Panc1 (cell line): Measurements from ENCODE around the gene CRTC1. TPM values are rescaled to one million over a fixed set of nuclear protein-coding genes. Genes with fewer than 3 reads are reported as not detected.
A peak's percentile ranks its signal among the peaks of the same experiment; 100 is the strongest.

Experiments used
- ATAC-seq: fragments of 200-7000 bp; cut with Tn5 transposase; 2 replicates; pipeline ENCODE4 v1.9.1; 2020; ENCODE audit warnings: mild to moderate bottlenecking, moderate library complexity
- BruUV-seq: library from RNA; stranded (reverse); fragments of 400-500 nt; replicated peaks from 2 replicates; lab custom pipeline; 2021; lab: Mats Ljungman, UMichigan
- CTCF ChIA-PET: fragments of 300-600 bp; sonication (Branson Sonifier 250); formaldehyde crosslinking; loops from one replicate; lab custom pipeline; 2022; ENCODE audit warnings: antibody characterized with exemption; lab: Charles Lee
- POLR2A ChIA-PET: fragments of 300-600 bp; sonication (Branson Sonifier 250); formaldehyde crosslinking; loops from one replicate; lab custom pipeline; 2022; ENCODE audit warnings: antibody characterized with exemption; lab: Charles Lee
- DNase-seq: peaks from one replicate; pipeline ENCODE4 v3.0.0-alpha.2; 2010; ENCODE audit warnings: low read depth, low spot score
- H3K27ac ChIP-seq: 2 replicates; pipeline ENCODE4 v1.5.1; 2011; ENCODE audit warnings: mild to moderate bottlenecking, low read length, inconsistent platforms
- H3K27me3 ChIP-seq: fragments of 200-500 bp; sonication (Bioruptor generic); 2 replicates; pipeline ENCODE4 v1.6.0; 2014; ENCODE audit warnings: low read length, inconsistent platforms; ENCODE audit not compliant: control insufficient read depth, insufficient read depth
- H3K36me3 ChIP-seq: fragments of 200-500 bp; sonication (Bioruptor generic); 2 replicates; pipeline ENCODE4 v1.5.1; 2014; ENCODE audit warnings: inconsistent platforms, mild to moderate bottlenecking, low read length, moderate library complexity; ENCODE audit not compliant: control insufficient read depth, insufficient read depth
- H3K4me1 ChIP-seq: 2 replicates; pipeline ENCODE4 v1.5.1; 2011; ENCODE audit warnings: inconsistent platforms, mild to moderate bottlenecking, low read length, moderate library complexity; ENCODE audit not compliant: control insufficient read depth, insufficient read depth
- H3K4me3 ChIP-seq, 2 experiments: 2 replicates each; pipeline ENCODE4 v1.5.1; 2011 to 2012; ENCODE audit warnings: low read depth in 2 of 2, low read length in 2 of 2, mild to moderate bottlenecking in 2 of 2, inconsistent platforms in 1 of 2, moderate library complexity in 1 of 2
- H3K9me3 ChIP-seq: fragments of 200-500 bp; sonication (Bioruptor generic); 2 replicates; pipeline ENCODE4 v1.5.1; 2014; ENCODE audit warnings: low read depth, mild to moderate bottlenecking, inconsistent platforms, low read length, moderate library complexity; ENCODE audit not compliant: control insufficient read depth, insufficient read depth
- CTCF ChIP-seq: fragments of 450-650 bp; IDR thresholded peaks from 2 replicates; pipeline ENCODE4 v1.5.1; 2017; ENCODE audit warnings: mild to moderate bottlenecking
- POLR2AphosphoS5 ChIP-seq: IDR thresholded peaks from 2 replicates; pipeline ENCODE4 v1.6.1; 2012; ENCODE audit warnings: mild to moderate bottlenecking, low read depth, low read length, moderate library complexity
- REST ChIP-seq, 2 experiments: IDR thresholded peaks; 2 replicates each; pipeline ENCODE4 v1.6.1; 2011 to 2012; ENCODE audit warnings: low read depth in 2 of 2, control low read depth in 1 of 2, low read length in 1 of 2, mild to moderate bottlenecking in 1 of 2, moderate library complexity in 1 of 2; ENCODE audit not compliant: insufficient read depth in 1 of 2
- SIN3A ChIP-seq: IDR thresholded peaks from 2 replicates; pipeline ENCODE4 v1.6.1; 2012; ENCODE audit warnings: low read depth, mild to moderate bottlenecking, low read length, moderate library complexity, borderline replicate concordance; ENCODE audit not compliant: insufficient read depth
- TCF7L2 ChIP-seq: IDR thresholded peaks from 2 replicates; pipeline ENCODE4 v1.6.1; 2011; ENCODE audit warnings: mild to moderate bottlenecking, low read depth, low read length, inconsistent platforms
- in situ Hi-C: cut with HindIII; loops from 2 replicates; pipeline ENCODE4 v1.10.0; 2016; ENCODE audit warnings: low sequenced_read_pairs, low pct_unique_long_range_greater_than_20kb
- intact Hi-C: fragments of 100-400 bp; cut with micrococcal nuclease; formaldehyde crosslinking; loops from one replicate; pipeline ENCODE4 v1.10.0; 2022; ENCODE audit not compliant: unreplicated experiment
- total RNA-seq: library from RNA; stranded (reverse); gene quantifications from one replicate; pipeline ENCODE4 v1.2.1, GENCODE V29; 2021; ENCODE audit not compliant: unreplicated experiment

The CRTC1 gene
- total RNA-seq, 1 experiment from 2014 or later, result 18.2 TPM

GRCh38 chr19:18788529-18789421, 105.3 kb downstream of the CRTC1 start:
- H3K9me3 ChIP-seq, result no peaks in the 10 kb centered on the region
- POLR2A ChIA-PET, result no interaction called here
- no peak overlapping the region for H3K4me3 ChIP-seq
- TF ChIP-seq POLR2AphosphoS5 (no peak), TCF7L2 (no peak), CTCF (no peak), SIN3A (no peak), REST (IDR thresholded peaks at IDR 0.05; ENCODE audit: insufficient read depth in 1 of 2, low read depth in 2 of 2, low read length in 1 of 2) (no peak)
- in situ Hi-C loops, result no loop called here
- DNase-seq (no peak), ATAC-seq (no peak)
- H3K4me1 ChIP-seq, result no peaks in the 10 kb centered on the region
- H3K36me3 ChIP-seq, result no peaks in the 10 kb centered on the region
- CTCF ChIA-PET, result no interaction called here
- intact Hi-C loops, result loop anchor here (10.0 kb wide), 1 partner anchor 56 kb away; no protein-coding TSS in a partner anchor
- BruUV-seq, result no TSS peak
- H3K27me3 ChIP-seq, result no peaks in the 10 kb centered on the region; the same call in 1 of the 2 replicates
- no peak overlapping the region for H3K27ac ChIP-seq

- no TSS peak for BruUV-seq
- ChIA-PET CTCF (no interaction called here), POLR2A (no interaction called here)
- ATAC-seq (no peak), DNase-seq (no peak)
- no peak overlapping the region for H3K27ac ChIP-seq
- peak overlapping the region in 1 of 2 experiments; percentile 32; a peak in 3 of 4 replicates for H3K4me3 ChIP-seq
- H3K36me3 ChIP-seq, result no peaks in the 10 kb centered on the region
- H3K9me3 ChIP-seq, result no peaks in the 10 kb centered on the region
- in situ Hi-C loops, result no loop called here
- intact Hi-C loops, result loop anchor here (10.0 kb wide), 1 partner anchor 55 kb away; no protein-coding TSS in a partner anchor
- no peaks in the 10 kb centered on the region for H3K4me1 ChIP-seq
- TF ChIP-seq TCF7L2, result no peak
- no peak for TF ChIP-seq REST (IDR thresholded peaks at IDR 0.05; ENCODE audit: insufficient read depth in 1 of 2, low read depth in 2 of 2, low read length in 1 of 2)
- no peak for TF ChIP-seq POLR2AphosphoS5
- no peak for TF ChIP-seq CTCF
- no peak for TF ChIP-seq SIN3A
- H3K27me3 ChIP-seq, result no peaks in the 10 kb centered on the region; the same call in 1 of the 2 replicates
These were observed 106.0 kb downstream of the CRTC1 start for GRCh38 chr19:18789422-18789869.
